ENCODE data around the gene EML6.
"Not testable (repeated sequence)": the region's sequence is repeated elsewhere in the genome, so short reads cannot be mapped to it uniquely, and the experiment has no call there.

EML6 gene

GRCh38 chr2:54723131-54723995 lies at the start of gene EML6:
TSS of gene EML6 (plus strand) at chr2:54723662. CDS start at chr2:54725062, 1,400 bp downstream.
- peak; percentile 99 for DNase-seq

DNA sequence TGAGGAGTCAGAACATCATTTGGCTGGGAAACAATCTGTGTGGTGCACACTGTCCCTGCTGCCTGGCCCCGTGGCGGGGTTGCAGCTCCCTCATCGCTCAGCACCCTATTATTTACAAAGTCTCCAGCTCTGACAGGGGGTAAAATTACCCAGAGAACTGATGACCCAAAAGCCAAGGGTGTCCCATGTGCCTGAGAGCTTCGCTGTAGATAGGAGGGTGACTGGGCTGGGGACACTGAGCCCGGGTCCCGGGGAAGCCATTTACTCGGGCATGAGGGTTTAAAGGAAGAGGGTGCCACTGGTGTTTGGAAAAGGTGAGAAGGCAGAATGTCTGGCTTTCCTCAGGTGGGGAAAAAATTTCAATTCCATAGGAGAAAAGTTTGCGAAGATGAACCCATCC lies 48.2 kb upstream of the EML6 start:
- DNase-seq = no peak

DNA sequence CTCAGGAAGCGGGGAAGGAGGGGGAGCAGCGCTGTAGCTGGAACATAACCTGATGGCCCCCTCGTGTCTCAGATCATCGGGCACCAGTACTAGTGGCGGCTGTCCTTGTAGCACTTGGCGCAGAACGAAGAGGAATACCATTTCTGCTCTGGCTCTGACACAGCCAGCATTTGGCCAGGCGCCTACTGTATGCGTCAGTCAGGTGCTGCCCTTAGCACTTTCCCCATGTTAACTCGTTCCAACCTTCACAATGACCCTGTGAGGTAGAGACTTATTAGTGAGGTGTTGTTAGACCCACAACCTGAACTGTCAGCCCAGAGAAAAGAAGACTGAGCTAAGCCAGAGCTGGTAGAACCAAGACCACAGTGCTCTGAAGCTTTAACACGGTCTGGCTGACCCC lies 47.7 kb upstream of the EML6 start:
- DNase-seq = no peak

DNA sequence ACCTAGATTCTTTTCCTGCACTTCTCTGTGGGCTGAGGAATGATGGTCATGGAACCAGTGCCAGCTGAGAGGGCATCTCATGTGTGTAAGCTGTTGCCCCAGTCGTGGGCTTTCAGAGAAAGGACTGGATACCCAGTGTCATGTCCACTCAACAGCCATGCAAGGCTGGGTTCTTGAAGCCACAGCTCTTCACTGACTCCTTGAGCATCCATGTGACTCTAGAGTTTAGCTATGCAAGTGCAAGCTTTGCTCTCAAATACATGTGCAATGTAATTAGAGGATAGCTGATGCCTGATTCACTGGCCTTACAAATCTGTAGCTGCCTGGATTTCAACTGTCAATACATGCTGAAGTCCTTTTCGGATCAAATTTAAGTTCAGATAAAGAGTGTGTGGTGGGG lies 46.8 kb upstream of the EML6 start:
- DNase-seq = no peak

GRCh38 chr2:54677476-54678265 lies 45.8 kb upstream of the EML6 start:
- DNase-seq = no peak

GRCh38 chr2:54678719-54679118 lies 44.7 kb upstream of the EML6 start:
- DNase-seq = no peak

DNA sequence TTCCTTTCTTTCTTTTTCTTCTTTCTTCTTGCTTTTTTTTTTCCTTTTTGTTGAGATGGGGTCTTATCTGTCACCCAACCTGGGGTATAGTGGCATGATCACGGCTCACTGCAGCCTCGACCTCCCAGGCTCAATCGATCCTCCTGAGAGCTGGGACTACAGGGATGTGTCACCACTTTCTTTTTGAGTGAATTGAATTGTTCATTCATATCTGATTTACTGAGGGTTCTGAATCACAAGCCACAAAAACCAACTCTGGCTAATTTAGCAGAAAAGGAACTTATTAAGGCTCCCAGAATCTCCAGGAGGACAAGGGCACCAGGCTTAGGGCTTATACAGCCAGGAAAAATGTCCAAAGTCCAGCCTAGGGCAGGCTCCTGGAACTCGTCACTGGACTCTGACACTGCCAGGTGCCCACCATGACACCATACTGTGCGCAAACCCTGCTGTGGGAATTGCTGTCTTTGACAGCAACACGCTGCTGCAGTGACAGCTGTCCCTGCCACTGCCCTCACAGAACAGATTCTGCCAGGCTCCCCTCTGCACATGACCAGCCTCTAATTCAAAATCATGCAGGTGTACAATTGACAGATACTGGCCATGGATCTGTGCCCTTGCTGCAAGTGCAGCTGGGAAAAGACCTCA lies 42.9 kb upstream of the EML6 start:
- peak; percentile 59 for DNase-seq

DNA sequence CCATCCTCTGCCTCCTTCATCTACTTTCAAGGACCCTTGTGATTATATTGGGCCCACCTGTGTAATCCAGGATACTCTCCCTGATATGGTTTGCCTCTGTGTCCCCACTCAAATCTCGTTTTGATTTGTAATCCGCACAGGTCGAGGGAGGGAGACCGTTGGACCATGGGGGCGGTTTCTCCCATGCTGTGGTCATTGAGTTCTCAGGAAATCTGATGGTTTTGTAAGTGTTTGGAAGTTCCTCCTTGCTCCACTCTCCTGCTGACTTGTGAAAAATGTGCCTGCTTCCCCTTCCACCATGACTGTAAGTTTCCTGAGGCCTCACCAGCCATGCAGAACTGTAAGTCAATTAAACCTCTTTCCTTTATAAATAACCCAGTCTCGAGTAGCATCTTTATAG lies 42.0 kb upstream of the EML6 start:
- no peak for DNase-seq

DNA sequence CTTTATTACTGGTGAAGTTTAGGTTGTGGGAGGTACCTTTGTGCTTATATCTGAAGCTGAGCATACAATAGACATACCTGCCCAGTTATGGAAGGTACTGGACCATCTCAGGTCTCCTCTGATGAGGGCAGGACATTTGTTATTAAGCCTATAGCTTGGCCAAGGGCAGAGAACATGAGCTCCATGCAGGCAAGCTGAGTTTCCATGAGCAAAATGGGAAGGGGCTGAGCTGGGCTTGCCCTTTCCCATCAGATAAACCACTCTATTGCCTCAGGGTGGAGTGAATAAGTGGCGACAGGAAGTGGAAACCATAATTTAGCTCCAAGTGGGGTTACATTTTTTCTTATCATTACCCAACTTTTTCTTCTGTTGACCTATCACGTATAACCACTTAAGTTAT lies 39.9 kb upstream of the EML6 start:
- DNase-seq = peak; percentile 30

GRCh38 chr2:54685263-54685775 lies 38.1 kb upstream of the EML6 start:
- DNase-seq = no peak

DNA sequence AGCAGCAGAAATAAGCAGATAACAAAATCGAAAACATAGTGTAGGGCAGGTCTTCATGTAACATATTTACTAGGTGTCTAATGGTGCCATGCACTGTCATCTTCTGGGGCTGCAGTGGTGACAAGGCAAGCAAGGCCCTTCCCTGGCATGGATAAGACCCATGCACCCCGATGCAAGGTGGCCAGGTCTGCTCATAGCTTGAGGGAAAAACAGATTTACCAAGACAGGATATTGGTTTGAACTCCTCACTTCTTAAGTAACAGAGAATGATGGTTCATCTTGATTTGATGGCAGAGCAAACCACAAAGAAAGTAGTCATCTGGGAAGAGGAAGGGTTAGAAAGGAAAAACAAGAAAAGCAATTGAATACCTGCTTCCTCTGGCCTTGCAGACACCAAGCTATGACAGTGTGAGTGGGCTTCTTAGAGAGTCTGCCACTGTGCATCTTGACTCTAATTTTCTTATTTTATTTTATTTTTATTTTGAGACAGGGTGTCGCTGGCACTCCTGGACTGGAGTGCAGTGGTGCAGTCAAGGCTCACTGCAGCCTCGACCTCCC lies 35.8 kb upstream of the EML6 start:
- no peak for DNase-seq

DNA sequence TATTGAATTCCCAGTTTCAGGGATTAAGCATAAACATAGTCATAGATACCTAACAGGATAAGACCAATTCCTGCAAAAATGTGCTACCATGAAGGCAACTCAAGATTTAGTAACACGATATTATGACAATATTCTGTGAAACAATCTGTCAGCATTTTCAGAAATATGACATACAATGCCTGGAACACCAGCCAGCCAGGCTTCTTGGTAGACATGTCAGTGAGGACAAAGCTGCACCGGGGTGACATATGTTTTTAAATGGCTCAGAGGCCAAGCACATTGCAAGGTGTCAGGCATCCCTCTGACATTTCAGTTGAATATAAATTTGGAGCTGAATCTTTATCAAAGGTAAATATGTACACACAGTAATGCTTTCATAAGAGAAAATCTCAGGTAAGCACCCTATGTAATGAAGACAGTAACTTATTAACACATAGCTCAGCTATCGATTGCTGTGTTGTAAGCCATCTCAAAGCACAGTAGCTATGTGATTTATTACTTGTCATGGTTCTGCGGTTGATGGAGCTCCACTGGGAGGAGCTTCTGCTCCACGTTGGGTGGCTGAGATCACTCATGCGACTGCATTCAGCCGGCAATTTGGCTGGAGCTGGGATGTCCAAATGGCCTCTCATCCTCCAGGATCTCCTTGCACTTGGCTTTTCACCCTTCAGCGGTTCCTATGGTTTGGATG lies 31.9 kb upstream of the EML6 start:
- DNase-seq = peak; percentile 36

- no peak for DNase-seq
These were observed 30.9 kb upstream of the EML6 start for GRCh38 chr2:54692556-54692955.

- DNase-seq = no peak
These were observed 28.1 kb upstream of the EML6 start for GRCh38 chr2:54695378-54695777.

- no peak for DNase-seq
These were observed 25.5 kb upstream of the EML6 start for GRCh38 chr2:54697934-54698333.

DNA sequence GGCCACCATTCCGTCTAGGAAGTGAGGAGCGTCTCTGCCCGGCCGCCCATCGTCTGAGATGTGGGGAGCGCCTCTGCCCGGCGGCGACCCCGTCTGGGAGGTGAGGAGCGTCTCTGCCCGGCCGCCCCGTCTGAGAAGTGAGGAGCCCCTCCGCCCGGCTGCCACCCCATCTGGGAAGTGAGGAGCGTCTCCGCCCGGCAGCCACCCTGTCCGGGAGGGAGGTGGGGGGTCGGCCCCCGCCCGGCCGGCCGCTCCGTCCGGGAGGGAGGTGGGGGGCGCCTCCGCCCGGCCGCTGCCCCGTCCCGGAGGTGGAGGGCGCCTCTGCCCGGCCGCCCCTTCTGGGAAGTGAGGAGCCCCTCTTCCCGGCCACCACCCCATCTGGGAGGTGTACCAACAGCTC lies 24.5 kb upstream of the EML6 start:
- not testable (repeated sequence) for DNase-seq

- no peak for DNase-seq
These were observed 23.8 kb upstream of the EML6 start for GRCh38 chr2:54699665-54700064.

GRCh38 chr2:54701029-54701428 lies 22.4 kb upstream of the EML6 start:
- DNase-seq = no peak

- no peak for DNase-seq
These were observed 19.2 kb upstream of the EML6 start for GRCh38 chr2:54704238-54704637.

- peak; percentile 87 for DNase-seq
These were observed 18.5 kb upstream of the EML6 start for GRCh38 chr2:54704688-54705605.

- no peak for DNase-seq
These were observed 16.8 kb upstream of the EML6 start for GRCh38 chr2:54706622-54707021.

All from hematopoietic multipotent progenitor cell treated with erythropoietin and hydrocortisone succinate and interleukin-3 and kit ligand, for 4 days (in vitro differentiated cells).